ENCODE results near the gene CPT1B.

The CPT1B gene

DNA sequence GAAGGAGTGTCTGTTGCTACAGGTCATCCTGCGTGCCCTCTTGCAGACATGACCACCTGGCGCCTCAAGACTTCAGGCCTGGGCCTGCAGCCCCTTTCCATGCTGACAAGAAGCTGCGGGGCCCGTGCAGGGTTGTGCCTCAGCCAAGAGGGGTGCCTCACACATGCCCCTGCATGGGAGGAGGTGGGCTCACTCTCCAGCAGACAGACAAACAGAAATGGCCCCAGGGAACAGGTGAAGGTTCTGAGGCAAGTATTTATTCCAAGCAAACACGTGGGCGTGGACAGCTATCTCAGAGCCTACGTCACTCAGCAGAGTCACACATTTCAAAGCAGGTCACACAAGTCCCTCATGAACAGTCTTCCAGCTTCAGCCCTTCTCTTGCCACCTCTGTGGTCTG lies 9.6 kb downstream of the CPT1B start:
- DNase-seq, result no peak

DNA sequence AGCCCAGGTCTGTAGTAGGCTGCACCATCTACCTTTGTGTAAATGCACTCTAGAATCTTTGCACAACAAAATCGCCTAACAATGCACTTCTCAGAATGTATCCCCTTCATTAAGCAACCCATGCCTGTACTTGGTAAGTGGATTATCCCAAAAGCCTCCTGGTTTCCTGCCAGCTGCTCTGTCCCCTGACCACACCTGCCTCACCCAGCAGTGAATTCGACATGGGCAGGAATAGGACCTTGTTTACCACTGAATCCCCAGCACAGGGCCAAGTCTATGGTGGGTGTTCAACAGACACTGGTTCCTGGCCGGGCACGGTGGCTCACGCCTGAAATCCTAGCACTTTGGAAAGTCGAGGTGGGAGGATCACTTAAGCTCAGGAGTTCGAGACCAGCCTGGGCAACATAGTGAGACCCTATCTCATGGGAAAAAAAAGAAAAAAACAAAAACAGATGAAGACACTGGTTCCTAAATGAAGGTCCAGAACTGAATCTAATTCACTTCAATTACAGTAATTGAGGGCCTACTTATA lies 10.4 kb downstream of the CPT1B start:
- DNase-seq, result no peak

DNA sequence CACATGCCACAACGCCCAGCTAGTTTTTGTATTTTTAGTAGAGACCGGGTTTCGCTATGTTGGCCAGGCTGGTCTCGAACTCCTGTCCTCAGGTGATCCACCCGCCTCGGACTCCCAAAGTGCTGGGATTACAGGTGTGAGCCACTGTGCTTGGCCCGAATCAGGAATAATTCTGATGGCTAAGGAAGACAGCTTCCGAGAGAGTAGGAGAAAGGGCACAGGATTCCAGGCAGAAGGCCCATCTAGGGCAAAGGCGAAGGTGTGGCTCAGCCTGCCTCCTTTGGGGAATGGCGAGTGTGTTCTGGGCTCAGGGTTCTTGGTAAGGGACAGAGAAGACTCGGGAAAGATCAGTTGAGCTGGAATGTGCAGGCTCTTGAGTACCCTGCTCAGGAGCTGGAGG lies 13.9 kb downstream of the CPT1B start:
- DNase-seq, result no peak

DNA sequence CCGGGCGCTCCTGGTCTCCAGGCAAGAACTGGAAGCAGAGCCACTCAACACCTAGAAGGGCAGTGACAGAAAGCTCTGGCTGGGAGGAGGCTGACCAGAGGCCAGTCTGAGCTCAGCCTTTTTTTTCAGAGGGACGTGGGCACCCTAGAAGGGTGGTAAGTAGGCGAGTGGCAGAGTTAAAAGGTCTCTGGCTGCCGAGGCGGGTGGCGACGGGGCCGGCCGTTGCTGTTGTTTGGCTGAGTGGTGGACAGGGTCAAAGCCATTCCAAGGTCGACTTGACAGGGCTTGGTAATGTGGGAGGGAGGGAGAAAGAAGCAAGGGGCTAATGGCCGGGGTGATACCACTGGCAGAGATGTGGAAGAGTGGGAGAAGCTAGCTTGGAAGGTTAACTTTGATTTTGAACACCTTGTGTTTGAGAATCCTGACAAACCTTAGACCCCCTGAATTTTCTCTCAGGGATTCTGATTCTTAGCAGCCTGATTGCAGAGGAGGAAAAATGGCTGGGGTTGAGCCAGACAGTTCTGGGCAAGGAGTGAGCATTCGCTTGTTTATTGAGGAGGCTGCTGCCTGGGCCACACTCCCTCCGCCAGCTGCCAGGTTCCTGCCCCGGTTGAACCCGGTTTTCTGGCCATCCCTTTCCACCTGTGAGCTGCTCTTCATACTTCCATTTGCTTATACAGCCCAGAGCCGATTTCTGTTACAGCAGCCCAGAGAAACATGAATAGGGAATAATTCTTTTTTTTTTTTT lies 14.6 kb downstream of the CPT1B start:
- no peak for DNase-seq

DNA sequence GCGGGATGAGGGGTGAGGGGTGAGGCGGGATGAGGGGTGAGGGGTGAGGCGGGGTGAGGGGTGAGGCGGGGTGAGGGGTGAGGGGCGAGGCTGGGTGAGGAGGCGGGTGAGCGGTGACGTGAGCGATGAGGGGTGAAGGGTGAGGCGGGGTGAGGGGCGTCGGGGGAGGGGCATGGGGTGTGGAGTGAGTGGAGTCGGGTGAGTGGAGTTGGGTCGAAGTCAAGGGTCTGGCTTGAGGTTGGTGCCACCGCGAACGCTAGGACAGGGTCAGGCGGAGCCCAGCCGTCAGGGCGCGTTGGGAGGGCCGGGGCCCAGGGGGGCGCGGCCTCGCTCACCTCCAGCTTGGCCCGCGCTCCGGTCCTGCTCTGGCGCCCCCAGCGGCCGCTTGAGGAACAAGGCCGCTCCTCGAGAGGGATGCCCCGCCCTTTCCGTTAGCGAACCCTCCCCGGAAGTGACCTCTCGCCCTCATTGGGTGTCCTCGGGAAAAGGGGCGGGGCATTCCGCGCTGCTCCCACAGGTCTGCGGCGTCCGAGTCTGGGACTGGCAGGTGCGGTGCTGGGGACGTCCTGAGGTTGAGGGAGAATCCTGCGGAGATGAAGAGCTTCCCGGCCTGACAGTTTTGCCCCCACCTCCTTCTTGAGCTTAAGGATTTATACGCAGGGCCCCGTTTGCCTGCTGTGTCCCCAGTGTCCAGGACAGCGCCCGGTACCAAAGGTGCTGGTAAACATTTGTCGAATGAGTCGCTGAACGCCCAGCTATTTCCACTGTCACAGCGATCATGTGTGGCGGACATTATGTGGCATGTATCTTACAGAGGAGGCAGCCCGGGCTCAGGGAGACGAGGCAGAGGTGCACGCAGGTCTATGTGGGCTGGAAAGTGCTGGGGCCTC lies 15.5 kb downstream of the CPT1B start, which contains the start of gene SYCE3:
SYCE3 (minus strand) TSS at position 397 of the 890 bp plus-strand sequence. CDS start 6,514 bp downstream, outside the sequence.
- peak; percentile 95 for DNase-seq

DNA sequence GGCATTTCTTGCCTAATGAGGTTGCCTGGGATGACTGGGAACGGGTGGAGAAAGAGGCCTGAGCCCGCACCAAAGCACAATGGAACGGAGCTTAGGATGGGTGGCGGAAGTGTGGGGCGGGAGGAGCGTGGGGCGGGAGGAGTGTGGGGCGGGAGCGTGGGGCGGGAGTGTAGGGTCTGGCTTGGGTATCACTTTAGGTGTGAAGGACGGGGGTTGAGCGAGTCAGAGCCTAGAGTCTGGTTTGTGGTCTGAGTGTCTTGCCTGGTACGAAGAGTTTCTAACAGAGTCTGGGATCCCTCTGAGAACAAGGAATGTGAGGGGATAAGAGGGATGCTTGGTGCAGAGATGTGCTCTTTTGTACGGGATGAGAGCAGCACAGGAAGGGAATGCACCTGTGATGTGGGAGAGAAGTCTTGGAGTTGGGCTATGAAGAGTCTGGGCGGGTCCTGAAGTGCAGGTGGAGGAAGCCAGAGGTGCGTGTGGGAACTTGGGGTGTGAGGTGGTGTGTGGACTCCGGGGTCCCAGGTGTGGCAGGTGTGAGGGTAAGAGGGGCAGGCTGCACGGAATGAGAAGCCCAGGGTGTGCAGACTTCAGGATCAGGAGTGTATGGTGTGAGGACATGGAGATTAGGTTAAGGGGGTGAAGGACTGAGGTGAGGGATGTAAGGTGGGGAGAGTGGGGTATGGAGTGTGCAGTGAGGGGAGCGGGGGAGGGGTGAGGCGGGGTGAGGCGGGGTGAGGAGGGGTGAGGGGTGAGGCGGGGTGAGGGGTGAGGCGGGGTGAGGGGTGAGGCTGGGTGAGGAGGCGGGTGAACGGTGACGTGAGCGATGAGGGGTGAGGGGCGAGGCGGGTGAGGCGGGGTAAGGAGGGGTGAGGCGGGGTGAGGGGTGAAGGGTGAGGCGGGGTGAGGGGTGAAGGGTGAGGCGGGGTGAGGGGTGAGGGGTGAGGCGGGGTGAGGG lies 16.5 kb downstream of the CPT1B start:
- DNase-seq, result no peak

DNA sequence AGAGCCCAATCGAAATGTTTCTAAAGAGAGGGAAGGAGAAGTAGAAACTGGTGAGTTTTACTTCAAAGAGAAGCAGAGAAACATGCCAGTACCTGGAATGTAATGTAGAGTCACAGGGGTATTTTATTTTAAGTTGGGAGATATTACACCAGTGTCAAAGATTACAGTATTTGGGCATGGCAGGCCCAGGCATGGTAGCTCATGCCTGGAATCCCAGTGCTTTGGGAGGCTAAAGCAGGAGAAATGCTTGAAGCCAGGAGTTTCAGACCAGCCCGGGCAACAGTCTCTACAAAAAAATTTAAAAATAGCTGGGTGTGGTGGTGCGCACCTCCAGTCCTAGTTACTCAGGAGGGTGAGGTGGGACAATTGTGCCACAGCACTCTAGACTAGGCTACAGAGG lies 18.2 kb downstream of the CPT1B start:
- DNase-seq, result no peak

DNA sequence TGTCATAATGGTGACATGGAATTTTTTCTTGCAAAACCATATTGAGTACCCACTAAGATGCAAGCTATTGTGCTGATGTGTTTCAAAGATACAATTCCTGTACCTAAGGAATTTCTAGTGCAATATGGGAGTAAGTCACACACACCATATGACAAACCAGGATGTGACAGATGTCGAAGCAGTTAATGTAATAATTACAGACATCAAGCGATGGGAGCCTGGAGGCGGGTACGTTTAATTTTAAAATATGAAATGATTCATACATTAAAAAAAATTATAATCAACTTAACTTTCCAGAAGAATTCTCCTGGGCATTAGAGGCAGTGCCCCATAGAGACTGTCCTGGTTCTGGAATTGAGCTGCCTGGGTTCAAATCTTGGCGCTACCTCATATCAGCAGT lies 21.5 kb downstream of the CPT1B start:
- no peak for DNase-seq

DNA sequence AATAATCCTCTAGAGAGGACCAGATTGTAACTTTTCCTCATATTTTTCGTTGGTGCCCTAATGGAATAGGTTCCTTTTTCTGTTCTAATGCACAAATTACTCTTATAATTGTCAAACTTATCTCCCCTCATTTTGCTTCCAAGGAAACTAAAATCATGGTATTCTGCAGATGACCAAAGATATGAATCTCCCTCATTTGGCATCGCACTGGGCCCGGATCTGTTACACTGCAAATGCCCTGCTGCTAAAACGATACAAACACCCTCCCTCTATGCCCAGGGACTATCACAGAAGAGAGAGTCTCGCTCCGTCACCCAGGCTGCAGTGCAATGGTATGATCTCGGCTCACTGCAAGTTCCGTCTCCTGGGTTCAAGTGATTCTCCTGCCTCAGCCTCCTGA lies 24.9 kb downstream of the CPT1B start:
- DNase-seq, result no peak

DNA sequence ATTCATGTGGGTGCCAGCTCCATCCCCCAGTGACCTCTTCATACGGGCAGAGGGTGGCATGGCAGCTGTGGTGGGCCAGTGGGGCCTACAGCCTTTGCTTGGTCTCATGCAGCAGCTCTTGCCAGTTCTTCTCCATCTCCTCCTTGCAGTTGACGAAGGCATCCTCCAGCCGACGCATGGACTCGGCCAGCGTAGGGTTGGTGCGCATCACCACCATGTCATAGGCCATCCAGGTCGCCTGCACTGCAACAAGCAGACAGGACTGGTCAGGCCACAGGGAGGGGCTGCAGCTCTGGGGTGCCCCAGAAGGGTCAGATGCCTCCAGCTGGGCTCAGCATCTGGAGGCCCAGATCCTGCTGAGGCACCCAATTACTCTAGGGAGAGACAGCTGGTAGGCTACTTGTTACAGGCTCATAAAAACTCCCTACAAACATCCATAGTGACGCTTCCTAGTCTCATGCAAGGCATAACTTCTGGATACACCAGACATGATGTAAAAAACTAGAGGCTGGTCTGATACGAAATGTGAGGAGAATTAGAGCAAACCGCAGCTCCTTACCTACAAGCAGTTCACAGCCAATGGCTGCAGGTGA lies 27.0 kb downstream of the CPT1B start:
- no peak for DNase-seq

DNA sequence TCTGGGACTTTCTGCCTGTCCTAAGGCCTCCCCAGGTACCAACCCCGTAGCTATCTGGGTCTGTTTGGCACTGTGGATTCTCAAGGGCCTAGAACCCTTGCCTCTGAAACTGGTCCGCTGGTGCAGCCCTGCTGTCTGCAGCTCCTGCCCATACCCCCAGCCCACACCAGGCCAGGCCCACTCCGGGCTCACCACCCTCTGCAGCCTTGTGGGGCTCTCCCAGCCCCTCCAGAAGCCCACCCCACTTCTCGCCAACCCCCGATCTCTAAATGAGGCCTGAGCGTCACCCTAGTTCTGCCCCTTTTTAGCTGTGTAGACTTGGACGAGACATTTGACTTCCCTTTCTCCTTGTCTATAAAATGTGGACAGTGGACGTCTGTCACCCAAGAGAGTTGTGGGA lies 27.8 kb downstream of the CPT1B start:
- DNase-seq, result no peak

DNA sequence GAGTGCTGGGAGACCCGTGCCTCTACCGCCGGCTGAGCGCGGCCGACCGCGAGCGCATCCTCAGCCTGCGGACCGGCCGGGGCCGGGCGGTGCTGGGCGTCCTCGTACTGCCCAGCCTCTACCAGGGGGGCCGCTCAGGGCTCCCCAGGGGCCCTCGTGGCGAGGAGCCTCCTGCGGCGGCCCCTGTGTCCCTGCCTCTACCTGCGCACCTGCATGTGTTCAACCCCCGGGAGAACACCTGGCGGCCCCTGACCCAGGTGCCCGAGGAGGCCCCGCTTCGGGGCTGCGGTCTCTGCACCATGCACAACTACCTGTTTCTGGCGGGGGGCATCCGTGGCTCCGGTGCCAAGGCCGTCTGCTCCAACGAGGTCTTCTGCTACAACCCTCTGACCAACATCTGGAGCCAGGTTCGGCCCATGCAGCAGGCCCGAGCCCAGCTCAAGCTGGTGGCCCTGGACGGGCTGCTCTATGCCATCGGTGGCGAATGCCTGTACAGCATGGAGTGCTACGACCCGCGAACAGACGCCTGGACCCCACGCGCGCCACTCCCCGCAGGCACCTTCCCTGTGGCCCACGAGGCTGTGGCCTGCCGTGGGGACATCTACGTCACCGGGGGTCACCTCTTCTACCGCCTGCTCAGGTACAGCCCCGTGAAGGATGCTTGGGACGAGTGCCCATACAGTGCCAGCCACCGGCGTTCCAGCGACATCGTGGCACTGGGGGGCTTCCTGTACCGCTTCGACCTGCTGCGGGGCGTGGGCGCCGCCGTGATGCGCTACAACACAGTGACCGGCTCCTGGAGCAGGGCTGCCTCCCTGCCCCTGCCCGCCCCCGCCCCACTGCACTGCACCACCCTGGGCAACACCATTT lies 29.1 kb downstream of the CPT1B start:
- DNase-seq, result no peak

DNA sequence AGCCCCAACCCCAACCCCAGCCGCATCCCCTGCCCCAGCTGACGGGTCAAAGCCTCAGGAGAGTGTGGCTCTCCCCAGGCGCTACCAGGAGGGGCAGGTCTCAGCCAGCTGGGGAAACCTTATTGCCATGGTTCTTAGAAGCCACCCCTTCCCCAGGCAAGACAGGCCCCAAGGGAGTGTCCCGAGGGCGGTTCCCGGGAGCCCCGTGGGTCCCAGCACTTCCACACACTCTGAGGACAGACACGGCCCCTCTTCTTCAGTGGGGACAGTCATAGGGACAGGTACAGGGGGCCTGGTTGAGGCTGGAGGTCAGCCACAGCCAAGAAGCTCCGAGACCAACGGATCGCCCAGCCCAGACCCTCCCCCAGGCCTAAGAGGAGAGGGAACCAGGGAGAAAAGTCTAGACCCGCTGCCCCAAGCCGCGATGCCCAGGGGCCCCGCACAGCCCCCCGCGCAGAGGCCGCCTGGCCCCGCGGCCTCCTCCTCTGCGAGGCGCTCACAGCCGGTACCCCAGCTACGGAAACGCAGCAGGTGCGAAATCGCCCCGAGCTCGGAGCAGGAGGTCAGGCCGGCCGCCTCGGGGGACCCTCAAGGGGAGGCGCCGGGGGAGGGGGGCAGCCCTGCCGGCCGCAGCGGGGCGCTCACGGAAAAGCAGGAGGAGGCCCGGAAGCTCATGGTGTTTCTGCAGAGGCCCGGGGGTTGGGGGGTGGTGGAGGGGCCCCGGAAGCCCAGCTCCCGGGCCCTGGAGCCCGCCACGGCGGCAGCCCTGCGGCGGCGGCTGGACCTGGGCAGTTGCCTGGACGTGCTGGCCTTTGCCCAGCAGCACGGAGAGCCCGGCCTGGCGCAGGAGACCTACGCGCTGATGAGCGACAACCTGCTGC lies 29.9 kb downstream of the CPT1B start:
- DNase-seq, result no peak

DNA sequence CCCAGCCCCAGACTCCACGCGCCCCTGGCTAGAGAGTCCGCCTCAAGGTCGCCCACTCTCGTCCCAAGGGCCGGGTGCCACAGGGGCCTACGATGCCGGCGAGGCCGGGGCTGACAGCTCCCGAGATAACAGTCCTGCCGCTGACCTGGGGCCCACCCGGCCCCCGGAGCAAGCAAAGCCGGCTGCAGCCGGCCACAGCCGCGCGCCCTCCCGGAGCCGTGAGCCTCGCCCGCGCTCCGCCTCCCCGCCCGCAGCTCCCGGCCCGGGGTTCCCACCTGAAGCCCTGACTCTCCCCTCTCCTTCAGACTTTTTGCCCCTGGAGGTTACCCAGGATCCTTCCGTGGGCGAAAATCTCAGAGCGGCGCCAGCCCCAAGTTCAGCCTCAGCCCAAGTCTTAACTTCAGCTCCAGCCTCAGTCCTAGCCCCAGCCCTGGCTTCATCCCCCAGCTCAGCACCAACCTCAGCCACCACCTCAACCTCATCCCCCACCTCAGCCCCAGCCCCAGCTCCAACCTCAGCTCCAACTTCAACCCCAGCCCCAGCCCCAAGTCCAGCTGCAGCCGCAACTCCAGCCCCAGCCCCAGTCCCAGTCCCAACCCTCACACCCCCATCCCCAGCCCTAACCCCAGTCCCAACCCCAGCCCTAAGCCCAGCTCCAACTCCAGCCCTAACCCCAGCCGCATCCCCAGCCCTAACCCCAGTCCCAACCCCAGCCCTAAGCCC lies 30.8 kb downstream of the CPT1B start:
- no peak for DNase-seq

DNA sequence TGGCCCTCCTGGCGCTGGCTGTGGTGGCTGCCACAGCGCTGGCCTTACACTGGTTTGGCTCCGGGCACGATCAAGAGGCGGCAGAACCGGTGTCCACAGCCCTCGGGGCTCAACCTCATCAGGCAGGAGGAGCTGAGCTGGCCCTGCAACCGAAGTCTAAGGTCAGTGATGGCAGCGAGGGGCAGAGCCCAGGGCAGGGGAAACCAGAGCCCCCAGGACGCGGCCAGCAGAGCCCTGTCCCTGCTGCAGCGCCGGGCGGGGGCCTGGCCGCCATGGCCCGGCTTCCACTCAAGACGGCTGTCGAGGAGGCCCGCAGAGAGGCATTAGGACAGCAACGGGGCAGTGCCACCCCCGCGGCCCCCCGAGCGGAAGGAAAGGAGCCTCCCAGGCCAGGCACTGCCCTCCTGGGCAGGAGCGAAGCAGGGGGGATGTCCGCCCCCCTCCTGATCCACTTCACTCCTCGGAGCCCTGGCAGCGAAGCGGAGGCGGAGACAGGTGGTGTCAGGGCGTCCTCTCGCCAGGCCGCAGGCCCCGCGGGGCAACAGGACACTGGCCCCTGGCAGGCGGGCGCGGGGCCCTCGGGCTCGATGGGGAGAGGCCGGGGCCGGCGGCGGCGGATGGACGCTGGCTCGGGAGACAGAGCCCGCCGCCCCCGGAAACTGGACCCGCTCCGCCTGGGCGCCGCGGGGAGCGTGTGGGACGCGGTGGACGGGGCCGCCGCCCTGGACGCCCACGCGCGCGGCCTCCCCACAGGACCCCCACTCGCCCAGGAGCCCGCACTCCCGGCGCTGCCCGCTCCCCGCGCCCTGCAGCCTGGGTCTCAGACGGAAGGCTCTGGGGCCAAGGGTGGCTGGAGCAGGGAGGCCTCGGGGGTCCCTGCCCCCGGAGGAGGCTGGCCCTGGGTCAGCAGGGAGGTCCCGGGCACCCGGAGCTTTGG lies 31.6 kb downstream of the CPT1B start:
- DNase-seq, result no peak

DNA sequence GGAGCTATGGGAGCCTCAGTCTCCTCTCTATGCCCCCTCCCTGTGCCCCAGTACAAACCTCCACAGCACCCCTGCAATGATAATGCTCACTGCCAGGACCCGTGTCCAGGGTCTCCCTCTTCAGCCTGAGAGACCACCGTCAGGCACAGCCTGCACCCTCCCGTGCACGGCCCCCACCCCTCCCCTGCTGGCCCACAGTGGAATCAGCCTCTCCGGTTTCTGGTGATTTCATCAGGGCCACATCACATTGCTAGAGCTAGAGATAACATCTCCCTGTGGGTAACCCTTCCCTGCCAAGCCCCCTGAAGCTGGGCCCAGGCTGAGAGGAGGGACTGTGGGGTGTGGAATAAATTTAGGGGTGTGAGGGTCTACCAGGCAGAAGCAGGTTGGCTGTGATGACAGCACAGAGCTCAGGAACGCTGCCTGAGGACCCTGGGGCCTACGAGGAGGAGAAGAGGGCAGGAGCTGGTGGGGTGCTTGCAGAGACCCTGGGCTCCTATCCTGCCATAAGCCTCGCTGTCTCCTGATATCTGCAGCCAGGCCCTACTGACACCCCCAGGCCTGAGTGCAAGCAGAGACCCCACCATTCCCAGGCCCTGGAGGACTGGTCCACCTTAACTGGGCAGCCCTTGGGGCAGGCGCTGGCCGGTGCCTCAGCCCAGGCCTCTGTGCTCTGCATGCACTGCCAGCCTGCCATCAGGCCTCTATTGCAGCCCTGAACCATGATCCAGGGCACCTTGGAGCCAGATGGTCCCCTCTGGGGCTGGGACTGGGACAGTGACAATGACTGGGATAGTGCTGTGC lies 32.5 kb downstream of the CPT1B start, which contains the start of gene KLHDC7B:
KLHDC7B (plus strand) TSS at position 378 of the 804 bp plus-strand sequence; CDS start at position 723, 345 bp downstream.
- no peak for DNase-seq

DNA sequence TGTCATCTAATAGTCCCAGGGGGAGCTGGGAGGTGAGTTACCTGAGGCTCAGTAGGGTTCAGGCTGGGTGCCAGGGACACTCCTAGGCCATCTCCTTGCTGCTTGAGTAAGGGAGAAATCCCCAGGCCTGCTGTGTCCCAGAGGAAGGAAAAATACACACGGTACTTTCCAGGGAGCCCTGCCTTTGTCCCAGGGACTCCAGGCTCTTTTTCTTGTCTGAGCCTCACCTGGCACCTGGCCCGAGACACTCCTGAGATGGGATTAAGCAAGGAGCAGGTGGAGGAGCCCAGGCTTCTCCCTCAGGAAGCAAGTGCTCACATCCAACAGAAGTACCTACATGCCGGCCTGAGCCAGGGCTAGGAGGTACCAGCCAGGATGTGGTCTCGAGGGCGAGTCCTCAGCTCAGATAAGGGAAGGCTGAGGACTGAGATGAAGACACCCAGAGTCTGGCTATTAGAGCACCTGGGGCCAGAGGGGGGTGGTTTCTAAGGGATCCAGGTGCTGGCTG lies 33.4 kb downstream of the CPT1B start:
- DNase-seq, result no peak

Data from NCI-H1048 (cell line).